ENCODE measurements around the gene EGFR. TPM values are rescaled to one million over a fixed set of nuclear protein-coding genes. Genes with fewer than 3 reads are reported as not detected.

The EGFR gene
- total RNA-seq, 4 donors from 2014 or later: 45.5 to 61.1 (median 56.9) TPM

DNA sequence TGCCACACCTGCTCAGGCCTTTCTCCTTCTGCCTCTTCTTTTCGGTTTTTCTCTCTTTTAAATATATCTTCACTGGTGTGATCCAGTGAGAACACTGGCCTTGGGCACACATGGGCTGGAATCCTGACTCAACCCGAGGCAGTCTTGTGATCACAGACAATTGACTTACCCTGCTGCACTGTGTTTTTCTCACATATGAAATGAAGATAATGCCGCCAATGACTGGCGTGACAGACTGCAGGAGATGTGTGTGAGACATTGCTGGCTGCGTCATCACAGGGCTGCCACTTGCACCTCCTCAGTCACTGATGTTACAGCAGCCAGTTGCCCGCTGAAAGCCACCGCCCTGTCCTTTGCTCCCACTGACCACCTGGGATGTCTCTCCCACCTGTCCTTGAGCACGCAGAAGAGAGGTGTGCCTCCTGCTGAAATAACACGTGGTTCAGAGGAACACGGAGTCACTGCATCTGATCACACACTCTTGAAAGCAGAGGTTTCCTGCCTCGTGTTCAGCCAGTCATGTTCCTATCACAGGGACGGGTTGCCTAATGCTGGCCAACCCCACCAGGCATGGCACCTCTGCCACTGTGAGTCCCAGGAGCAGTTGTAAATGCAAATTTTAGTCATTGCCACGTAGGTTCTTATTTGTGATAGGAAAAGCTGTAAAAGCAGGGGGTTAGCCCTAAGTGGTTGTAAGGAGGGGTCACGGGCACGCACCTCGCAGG lies 221.8 kb downstream of the EGFR start:
- TF ChIP-seq, protein P1, sequence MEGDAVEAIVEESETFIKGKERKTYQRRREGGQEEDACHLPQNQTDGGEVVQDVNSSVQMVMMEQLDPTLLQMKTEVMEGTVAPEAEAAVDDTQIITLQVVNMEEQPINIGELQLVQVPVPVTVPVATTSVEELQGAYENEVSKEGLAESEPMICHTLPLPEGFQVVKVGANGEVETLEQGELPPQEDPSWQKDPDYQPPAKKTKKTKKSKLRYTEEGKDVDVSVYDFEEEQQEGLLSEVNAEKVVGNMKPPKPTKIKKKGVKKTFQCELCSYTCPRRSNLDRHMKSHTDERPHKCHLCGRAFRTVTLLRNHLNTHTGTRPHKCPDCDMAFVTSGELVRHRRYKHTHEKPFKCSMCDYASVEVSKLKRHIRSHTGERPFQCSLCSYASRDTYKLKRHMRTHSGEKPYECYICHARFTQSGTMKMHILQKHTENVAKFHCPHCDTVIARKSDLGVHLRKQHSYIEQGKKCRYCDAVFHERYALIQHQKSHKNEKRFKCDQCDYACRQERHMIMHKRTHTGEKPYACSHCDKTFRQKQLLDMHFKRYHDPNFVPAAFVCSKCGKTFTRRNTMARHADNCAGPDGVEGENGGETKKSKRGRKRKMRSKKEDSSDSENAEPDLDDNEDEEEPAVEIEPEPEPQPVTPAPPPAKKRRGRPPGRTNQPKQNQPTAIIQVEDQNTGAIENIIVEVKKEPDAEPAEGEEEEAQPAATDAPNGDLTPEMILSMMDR (IDR thresholded peaks at IDR 0.05): no peak
- no peak for TF ChIP-seq POLR2A (IDR thresholded peaks at IDR 0.05)
- no peaks in the 10 kb centered on the region for H3K36me3 ChIP-seq
- no peak for DNase-seq

GRCh38 chr7:55241958-55242357 lies 223.1 kb downstream of the EGFR start:
- Histone ChIP-seq H3K4me1 (no peaks in the 10 kb centered on the region), H3K27ac (no peak overlapping the region), H3K9me3 (no peaks in the 10 kb centered on the region), H3K4me3 (no peak overlapping the region), H3K36me3 (no peaks in the 10 kb centered on the region), H3K27me3 (no peaks in the 10 kb centered on the region)
- DNase-seq: no peak
- TF ChIP-seq POLR2A (IDR thresholded peaks at IDR 0.05): no peak
- TF ChIP-seq, protein P1 (IDR thresholded peaks at IDR 0.05): no peak

More for the DNA sequence above, 221.8 kb downstream of the EGFR start:
- H3K27me3 ChIP-seq: no peaks in the 10 kb centered on the region
- no peaks in the 10 kb centered on the region for H3K4me1 ChIP-seq
- no peak overlapping the region for H3K4me3 ChIP-seq
- H3K9me3 ChIP-seq: no peaks in the 10 kb centered on the region
- H3K27ac ChIP-seq: no peak overlapping the region

GRCh38 chr7:55242613-55243012 lies 223.8 kb downstream of the EGFR start:
- Histone ChIP-seq H3K36me3 (no peaks in the 10 kb centered on the region), H3K9me3 (no peaks in the 10 kb centered on the region), H3K27me3 (no peaks in the 10 kb centered on the region), H3K27ac (no peak overlapping the region), H3K4me3 (no peak overlapping the region), H3K4me1 (no peaks in the 10 kb centered on the region)
- DNase-seq: no peak
- no peak for TF ChIP-seq POLR2A (IDR thresholded peaks at IDR 0.05)
- TF ChIP-seq, protein P1 (IDR thresholded peaks at IDR 0.05): no peak

DNA sequence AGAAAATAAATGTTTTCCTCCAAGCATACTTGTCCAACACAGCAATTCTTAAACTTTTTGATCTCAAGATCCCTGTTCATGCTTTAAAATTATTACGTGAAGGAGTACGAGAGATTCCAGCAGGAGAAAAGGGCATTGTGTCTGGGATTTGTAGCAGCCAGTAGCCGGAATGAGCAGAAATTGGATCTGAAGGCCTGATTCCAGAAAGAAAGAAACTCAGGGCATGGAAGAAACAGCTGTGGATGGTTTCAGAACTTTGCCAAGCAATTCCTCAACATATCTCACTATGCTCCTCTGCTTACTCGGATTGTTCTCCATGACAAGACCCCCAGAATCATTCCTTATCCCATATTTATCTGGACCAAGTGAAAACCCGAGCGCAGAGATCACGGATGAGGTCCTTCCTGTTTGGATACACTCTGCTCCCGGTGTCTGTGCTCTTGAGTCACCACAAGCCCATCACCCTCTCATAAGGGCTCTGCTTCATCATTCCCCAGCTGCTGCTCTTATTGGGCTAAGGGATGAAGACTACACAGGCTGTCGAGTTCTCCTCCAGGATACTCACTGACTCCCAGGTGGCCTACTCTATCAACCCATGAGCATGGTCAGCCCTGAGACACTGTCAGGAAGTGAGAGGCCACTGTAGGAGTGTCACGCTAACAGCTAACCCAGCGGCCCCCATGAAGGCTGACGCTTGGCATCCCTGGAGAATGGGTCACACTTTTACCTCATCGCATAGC lies 225.4 kb downstream of the EGFR start:
- DNase-seq: no peak
- Histone ChIP-seq H3K9me3 (no peaks in the 10 kb centered on the region), H3K4me3 (no peak overlapping the region), H3K27ac (no peak overlapping the region), H3K36me3 (no peaks in the 10 kb centered on the region), H3K27me3 (no peaks in the 10 kb centered on the region), H3K4me1 (no peaks in the 10 kb centered on the region)
- TF ChIP-seq, protein P1 (IDR thresholded peaks at IDR 0.05): no peak
- no peak for TF ChIP-seq POLR2A (IDR thresholded peaks at IDR 0.05)

- Histone ChIP-seq H3K4me1 (no peaks in the 10 kb centered on the region), H3K27ac (no peak overlapping the region), H3K4me3 (no peak overlapping the region), H3K36me3 (no peaks in the 10 kb centered on the region), H3K9me3 (no peaks in the 10 kb centered on the region), H3K27me3 (no peaks in the 10 kb centered on the region)
- DNase-seq: no peak
- no peak for TF ChIP-seq POLR2A (IDR thresholded peaks at IDR 0.05)
- TF ChIP-seq, protein P1 (IDR thresholded peaks at IDR 0.05): no peak
These were observed 226.5 kb downstream of the EGFR start for GRCh38 chr7:55245271-55245723.
